ENCODE measurements around the gene MED25.

DNA sequence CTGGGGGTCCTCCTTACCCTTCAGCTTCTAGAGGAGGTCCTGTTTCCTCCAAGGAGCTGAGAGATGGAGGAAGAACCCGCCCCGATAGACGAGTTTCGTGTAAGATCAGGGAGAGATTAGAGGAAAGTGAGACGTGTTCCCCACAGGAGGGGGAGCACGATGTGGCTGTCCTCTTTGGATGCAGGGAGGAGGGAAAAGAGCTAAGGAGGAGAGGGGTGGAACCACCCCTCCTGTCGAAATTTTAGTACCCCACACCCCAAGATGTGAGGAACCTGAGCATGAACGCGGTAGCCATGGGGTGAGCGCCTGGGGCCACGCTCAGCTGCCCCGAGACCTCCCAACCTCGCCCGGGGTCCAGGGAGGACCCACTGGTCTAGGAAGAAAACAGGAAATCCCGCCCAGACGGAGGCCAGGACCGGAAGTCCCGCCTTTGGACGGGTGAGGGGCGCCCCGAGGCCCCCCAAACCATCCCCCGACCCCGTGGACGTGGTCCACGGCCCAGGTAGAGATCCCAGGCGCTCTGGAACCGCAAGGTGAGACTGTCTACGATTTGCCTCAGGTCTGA, 57.9 kb downstream of the MED25 start:
- TF ChIP-seq, protein P1, sequence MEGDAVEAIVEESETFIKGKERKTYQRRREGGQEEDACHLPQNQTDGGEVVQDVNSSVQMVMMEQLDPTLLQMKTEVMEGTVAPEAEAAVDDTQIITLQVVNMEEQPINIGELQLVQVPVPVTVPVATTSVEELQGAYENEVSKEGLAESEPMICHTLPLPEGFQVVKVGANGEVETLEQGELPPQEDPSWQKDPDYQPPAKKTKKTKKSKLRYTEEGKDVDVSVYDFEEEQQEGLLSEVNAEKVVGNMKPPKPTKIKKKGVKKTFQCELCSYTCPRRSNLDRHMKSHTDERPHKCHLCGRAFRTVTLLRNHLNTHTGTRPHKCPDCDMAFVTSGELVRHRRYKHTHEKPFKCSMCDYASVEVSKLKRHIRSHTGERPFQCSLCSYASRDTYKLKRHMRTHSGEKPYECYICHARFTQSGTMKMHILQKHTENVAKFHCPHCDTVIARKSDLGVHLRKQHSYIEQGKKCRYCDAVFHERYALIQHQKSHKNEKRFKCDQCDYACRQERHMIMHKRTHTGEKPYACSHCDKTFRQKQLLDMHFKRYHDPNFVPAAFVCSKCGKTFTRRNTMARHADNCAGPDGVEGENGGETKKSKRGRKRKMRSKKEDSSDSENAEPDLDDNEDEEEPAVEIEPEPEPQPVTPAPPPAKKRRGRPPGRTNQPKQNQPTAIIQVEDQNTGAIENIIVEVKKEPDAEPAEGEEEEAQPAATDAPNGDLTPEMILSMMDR (IDR thresholded peaks at IDR 0.05; ENCODE audit: poor library complexity), result no peak
- TF ChIP-seq EZH2 (IDR thresholded peaks at IDR 0.05; ENCODE audit: borderline replicate concordance), result no peak

All from hepatocyte (in vitro differentiated cells).